ENCODE data around the gene NTHL1.

NTHL1 gene

GRCh38 chr16:2007081-2007836 lies 40.4 kb downstream of the NTHL1 start:
- peak; percentile 25 for DNase-seq

GRCh38 chr16:2006317-2006716 lies 41.3 kb downstream of the NTHL1 start:
- DNase-seq, result no peak

GRCh38 chr16:2005646-2006045 lies 42.0 kb downstream of the NTHL1 start:
- DNase-seq, result no peak

- peak; percentile 45 for DNase-seq
Measured at GRCh38 chr16:2004795-2005517, 42.7 kb downstream of the NTHL1 start.

GRCh38 chr16:2003827-2004641 lies 43.6 kb downstream of the NTHL1 start:
- DNase-seq, result peak; percentile 97

GRCh38 chr16:2003231-2003826 lies 44.3 kb downstream of the NTHL1 start:
- no peak for DNase-seq

- DNase-seq, result no peak
Measured at GRCh38 chr16:2002406-2003230, 45.0 kb downstream of the NTHL1 start.

GRCh38 chr16:2001456-2002355 lies 45.9 kb downstream of the NTHL1 start:
- no peak for DNase-seq

- DNase-seq, result no peak
Measured at GRCh38 chr16:2001035-2001434, 46.6 kb downstream of the NTHL1 start.

- DNase-seq, result no peak
Measured at GRCh38 chr16:1999866-2000514, 47.6 kb downstream of the NTHL1 start.

GRCh38 chr16:1998852-1999801 lies 48.5 kb downstream of the NTHL1 start:
- DNase-seq, result no peak

GRCh38 chr16:1998360-1998835 lies 49.2 kb downstream of the NTHL1 start:
- DNase-seq, result no peak

- DNase-seq, result no peak
Measured at GRCh38 chr16:1997494-1998359, 49.9 kb downstream of the NTHL1 start.

- peak; percentile 81 for DNase-seq
Measured at GRCh38 chr16:1993731-1994131, 53.9 kb downstream of the NTHL1 start.

GRCh38 chr16:1992704-1993317 lies 54.8 kb downstream of the NTHL1 start:
- DNase-seq, result no peak

- peak; percentile 96 for DNase-seq
Measured at GRCh38 chr16:1991948-1992703, 55.5 kb downstream of the NTHL1 start.

GRCh38 chr16:1991588-1991947 lies 56.1 kb downstream of the NTHL1 start:
- no peak for DNase-seq
